Spleen (tissue), 7 donors: ENCODE results near the gene GPR26.

Source experiments
- POLR2A ChIP-seq, 3 donors: fragments of 450-650 bp; IDR thresholded peaks; one replicate each; pipeline ENCODE4 v1.5.1; 2017; ENCODE audit warnings: antibody characterized with exemption in 3 of 3, mild to moderate bottlenecking in 1 of 3
- POLR2AphosphoS5 ChIP-seq, 3 donors: sonication (generic); formaldehyde crosslinking; IDR thresholded peaks; one replicate each; pipeline ENCODE4 v1.5.1; 2017; ENCODE audit warnings: antibody characterized with exemption in 3 of 3
- TF ChIP-seq, protein P1 (sequence below), 11 experiments: fragments of 200-600 bp in 7 of 11; fragments of 450-650 bp in 4 of 11; sonication (generic) in 4 of 11; IDR thresholded peaks in 8 of 11; conservative IDR thresholded peaks in 3 of 11; 1 replicate in 7 of 11; 2 replicates in 4 of 11; pipeline versions ENCODE4 v1.4.0 to v1.8.0; 2016 to 2021; ENCODE audit warnings: antibody characterized with exemption in 11 of 11, inconsistent platforms in 4 of 11, mild to moderate bottlenecking in 1 of 11
- donor health status: DM: no; HTN: no; CAD: no; lungs with moderate emphysema.
- donor health status: DM: no; HTN: no; CAD: no.
- donor health status: DM: no; HTN: no; CAD: no.

GRCh38 chr10:123640016-123640535 is 26.1 kb upstream of the GPR26 start:
- TF ChIP-seq, protein P1, sequence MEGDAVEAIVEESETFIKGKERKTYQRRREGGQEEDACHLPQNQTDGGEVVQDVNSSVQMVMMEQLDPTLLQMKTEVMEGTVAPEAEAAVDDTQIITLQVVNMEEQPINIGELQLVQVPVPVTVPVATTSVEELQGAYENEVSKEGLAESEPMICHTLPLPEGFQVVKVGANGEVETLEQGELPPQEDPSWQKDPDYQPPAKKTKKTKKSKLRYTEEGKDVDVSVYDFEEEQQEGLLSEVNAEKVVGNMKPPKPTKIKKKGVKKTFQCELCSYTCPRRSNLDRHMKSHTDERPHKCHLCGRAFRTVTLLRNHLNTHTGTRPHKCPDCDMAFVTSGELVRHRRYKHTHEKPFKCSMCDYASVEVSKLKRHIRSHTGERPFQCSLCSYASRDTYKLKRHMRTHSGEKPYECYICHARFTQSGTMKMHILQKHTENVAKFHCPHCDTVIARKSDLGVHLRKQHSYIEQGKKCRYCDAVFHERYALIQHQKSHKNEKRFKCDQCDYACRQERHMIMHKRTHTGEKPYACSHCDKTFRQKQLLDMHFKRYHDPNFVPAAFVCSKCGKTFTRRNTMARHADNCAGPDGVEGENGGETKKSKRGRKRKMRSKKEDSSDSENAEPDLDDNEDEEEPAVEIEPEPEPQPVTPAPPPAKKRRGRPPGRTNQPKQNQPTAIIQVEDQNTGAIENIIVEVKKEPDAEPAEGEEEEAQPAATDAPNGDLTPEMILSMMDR (IDR thresholded peaks at IDR 0.05 in 8 of 11, conservative IDR thresholded peaks at IDR 0.05 in 3 of 11) = no peak
- no peak for TF ChIP-seq POLR2AphosphoS5 (IDR thresholded peaks at IDR 0.05)
- TF ChIP-seq POLR2A (IDR thresholded peaks at IDR 0.05) = no peak
